MM.1S (cell line): Measurements from ENCODE around the gene HMCES.
"Not testable (repeated sequence)": the region's sequence is repeated elsewhere in the genome, so short reads cannot be mapped to it uniquely, and the experiment has no call there.

Source experiments
- DNase-seq: peaks from one replicate; pipeline ENCODE4 v3.0.0-alpha.2; 2015
- H2AFZ ChIP-seq: fragments of 300-600 bp; sonication (generic); 2 replicates; pipeline ENCODE4 v1.6.0; 2016; ENCODE audit warnings: antibody characterized with exemption, low read length
- H3F3A ChIP-seq: fragments of 300-600 bp; sonication (generic); 2 replicates; pipeline ENCODE4 v1.6.1; 2016; ENCODE audit warnings: mild to moderate bottlenecking, antibody characterized with exemption, low read length, moderate library complexity, mixed read lengths; ENCODE audit not compliant: insufficient read depth
- H3K27ac ChIP-seq: fragments of 300-600 bp; sonication (generic); 2 replicates; pipeline ENCODE4 v1.5.1; 2016; ENCODE audit warnings: mild to moderate bottlenecking, low read length
- H3K27me3 ChIP-seq: fragments of 300-600 bp; sonication (generic); replicated peaks from 2 replicates; pipeline ENCODE4 v1.6.0; 2016; ENCODE audit warnings: low read length; ENCODE audit not compliant: insufficient read depth
- H3K36me3 ChIP-seq: fragments of 300-600 bp; sonication (generic); replicated peaks from 2 replicates; pipeline ENCODE4 v1.6.1; 2016; ENCODE audit warnings: mild to moderate bottlenecking, low read length, mixed read lengths; ENCODE audit not compliant: insufficient read depth
- H3K4me1 ChIP-seq: fragments of 300-600 bp; sonication (generic); 2 replicates; pipeline ENCODE4 v1.6.1; 2016; ENCODE audit warnings: low read length, mixed read lengths
- H3K4me2 ChIP-seq: fragments of 300-600 bp; sonication (generic); 2 replicates; pipeline ENCODE4 v1.6.0; 2016; ENCODE audit warnings: low read depth, low read length
- H3K4me3 ChIP-seq: fragments of 300-600 bp; sonication (generic); 2 replicates; pipeline ENCODE4 v1.5.1; 2016; ENCODE audit warnings: low read length, mixed read lengths
- H3K79me2 ChIP-seq: fragments of 300-600 bp; sonication (generic); 2 replicates; pipeline ENCODE4 v1.6.1; 2016; ENCODE audit warnings: mixed run types, low read length, mixed read lengths
- H3K9ac ChIP-seq: fragments of 300-600 bp; sonication (generic); 2 replicates; pipeline ENCODE4 v1.6.1; 2016; ENCODE audit warnings: low read length, mixed read lengths
- H3K9me2 ChIP-seq: fragments of 300-600 bp; sonication (generic); replicated peaks from 2 replicates; pipeline ENCODE4 v1.6.1; 2016; ENCODE audit warnings: mild to moderate bottlenecking, low read length, mixed read lengths; ENCODE audit not compliant: insufficient read depth
- H3K9me3 ChIP-seq: fragments of 300-600 bp; sonication (generic); replicated peaks from 2 replicates; pipeline ENCODE4 v1.6.1; 2016; ENCODE audit warnings: mild to moderate bottlenecking, low read length, mixed read lengths; ENCODE audit not compliant: insufficient read depth
- H4K20me1 ChIP-seq: fragments of 300-600 bp; sonication (generic); 2 replicates; pipeline ENCODE4 v1.6.1; 2016; ENCODE audit warnings: mild to moderate bottlenecking, low read length, moderate library complexity, mixed read lengths; ENCODE audit not compliant: insufficient read depth
- EZH2 ChIP-seq: fragments of 300-600 bp; sonication (generic); optimal IDR thresholded peaks from 2 replicates; pipeline ENCODE3; 2017; ENCODE audit warnings: low read depth, mild to moderate bottlenecking, antibody characterized with exemption, low read length, mixed read lengths
- EZH2phosphoT487 ChIP-seq: fragments of 300-600 bp; sonication (generic); IDR thresholded peaks from 2 replicates; pipeline ENCODE4 v1.6.1; 2018; ENCODE audit warnings: antibody characterized with exemption, low read length
- TF ChIP-seq, protein P1 (sequence below): fragments of 300-600 bp; sonication (generic); IDR thresholded peaks from 2 replicates; pipeline ENCODE4 v1.5.1; 2016; ENCODE audit warnings: antibody characterized with exemption, low read length, mixed read lengths

Gene HMCES

DNA sequence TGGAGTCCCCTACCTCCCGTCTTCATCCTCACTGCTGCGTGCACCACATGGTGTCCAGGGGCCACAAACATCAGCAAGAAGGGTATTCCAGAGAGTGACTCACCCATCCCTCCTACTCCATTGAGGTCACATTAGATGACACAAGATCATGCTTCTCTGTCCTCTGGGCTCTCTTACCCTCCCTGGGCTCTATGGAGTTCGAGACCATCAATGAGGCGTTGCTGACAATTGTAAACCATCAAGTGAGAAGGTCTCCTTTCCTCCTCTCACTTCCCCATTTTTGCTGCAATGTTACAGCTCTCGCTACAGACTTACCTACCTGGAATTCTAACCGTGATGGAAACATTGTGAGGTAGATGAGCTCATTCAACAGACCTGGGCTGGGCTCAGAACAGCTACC is 51.7 kb downstream of the HMCES start:
- Histone ChIP-seq H3K36me3 (no peaks in the 10 kb centered on the region), H3F3A (peaks cover 20% of the 10 kb centered on the region), H3K9me3 (no peaks in the 10 kb centered on the region), H3K27me3 (no peaks in the 10 kb centered on the region), H3K4me1 (peaks cover 17% of the 10 kb centered on the region), H3K4me3 (no peak overlapping the region), H3K27ac (no peak overlapping the region), H2AFZ (no peak overlapping the region), H4K20me1 (no peaks in the 10 kb centered on the region), H3K9me2 (no peaks in the 10 kb centered on the region), H3K79me2 (no peaks in the 10 kb centered on the region), H3K4me2 (no peak overlapping the region), H3K9ac (no peak overlapping the region)
- TF ChIP-seq, protein P1, sequence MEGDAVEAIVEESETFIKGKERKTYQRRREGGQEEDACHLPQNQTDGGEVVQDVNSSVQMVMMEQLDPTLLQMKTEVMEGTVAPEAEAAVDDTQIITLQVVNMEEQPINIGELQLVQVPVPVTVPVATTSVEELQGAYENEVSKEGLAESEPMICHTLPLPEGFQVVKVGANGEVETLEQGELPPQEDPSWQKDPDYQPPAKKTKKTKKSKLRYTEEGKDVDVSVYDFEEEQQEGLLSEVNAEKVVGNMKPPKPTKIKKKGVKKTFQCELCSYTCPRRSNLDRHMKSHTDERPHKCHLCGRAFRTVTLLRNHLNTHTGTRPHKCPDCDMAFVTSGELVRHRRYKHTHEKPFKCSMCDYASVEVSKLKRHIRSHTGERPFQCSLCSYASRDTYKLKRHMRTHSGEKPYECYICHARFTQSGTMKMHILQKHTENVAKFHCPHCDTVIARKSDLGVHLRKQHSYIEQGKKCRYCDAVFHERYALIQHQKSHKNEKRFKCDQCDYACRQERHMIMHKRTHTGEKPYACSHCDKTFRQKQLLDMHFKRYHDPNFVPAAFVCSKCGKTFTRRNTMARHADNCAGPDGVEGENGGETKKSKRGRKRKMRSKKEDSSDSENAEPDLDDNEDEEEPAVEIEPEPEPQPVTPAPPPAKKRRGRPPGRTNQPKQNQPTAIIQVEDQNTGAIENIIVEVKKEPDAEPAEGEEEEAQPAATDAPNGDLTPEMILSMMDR = no peak
- TF ChIP-seq EZH2phosphoT487 (no peak), EZH2 (no peak)
- no peak for DNase-seq

DNA sequence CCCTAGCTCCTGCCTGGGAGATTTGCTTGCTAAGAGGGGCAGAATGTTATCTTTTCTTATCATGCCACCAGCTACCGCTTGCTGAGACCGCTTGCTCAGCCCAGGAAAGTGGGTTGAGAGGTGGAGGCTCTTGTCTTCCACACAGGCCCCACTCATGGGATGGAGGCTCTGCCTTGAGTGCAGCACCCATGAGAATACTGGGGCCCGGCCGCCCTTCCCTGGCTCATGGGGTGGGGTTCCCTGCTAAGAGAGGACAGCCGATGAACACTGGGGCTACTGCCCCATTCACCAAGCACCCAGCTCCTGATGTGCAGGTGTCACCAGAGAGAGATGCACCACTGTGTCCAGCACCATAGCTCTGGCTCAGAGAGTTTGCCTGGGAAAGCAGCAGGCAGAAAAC is 55.2 kb downstream of the HMCES start:
- Histone ChIP-seq H3K4me1 (peaks cover 23% of the 10 kb centered on the region), H2AFZ (no peak overlapping the region)

DNA sequence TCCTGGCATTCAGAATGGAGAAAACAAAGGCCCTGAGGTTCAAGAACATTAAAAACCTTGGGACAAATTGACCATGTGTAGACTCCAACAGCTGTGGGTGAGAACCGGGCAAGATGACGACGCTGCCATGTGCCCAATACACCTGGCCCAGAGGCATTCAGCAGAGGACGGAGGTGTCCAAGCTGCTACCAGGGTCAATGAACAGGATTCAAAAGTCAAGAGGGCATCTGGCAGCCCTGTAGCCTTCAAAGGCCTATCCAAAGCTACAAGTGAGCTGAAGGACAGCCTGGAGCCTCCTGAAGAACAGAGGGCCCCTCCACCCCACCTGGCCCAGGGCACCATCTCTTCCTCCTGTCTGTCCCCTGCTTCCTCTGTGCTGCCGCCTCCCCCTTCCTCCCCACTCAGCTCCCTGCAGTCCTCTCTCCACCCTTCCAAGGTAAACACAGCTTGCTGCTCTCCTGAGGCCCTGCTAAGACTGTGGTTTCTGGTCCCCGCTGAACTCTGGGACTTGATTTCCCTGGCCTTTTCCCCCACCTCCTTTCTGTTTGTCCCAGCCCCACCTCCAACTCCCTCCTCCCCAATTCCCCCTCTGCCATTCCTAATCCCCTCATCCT is 57.5 kb downstream of the HMCES start:
- H3K4me1 ChIP-seq = peaks cover 13% of the 10 kb centered on the region
- H3K27ac ChIP-seq = no peak overlapping the region
- H3K79me2 ChIP-seq = no peaks in the 10 kb centered on the region
- H3K27me3 ChIP-seq = no peaks in the 10 kb centered on the region
- no peaks in the 10 kb centered on the region for H3K9me3 ChIP-seq
- H4K20me1 ChIP-seq = no peaks in the 10 kb centered on the region
- H3K9me2 ChIP-seq = no peaks in the 10 kb centered on the region
- H3K36me3 ChIP-seq = no peaks in the 10 kb centered on the region
- no peak overlapping the region for H3K9ac ChIP-seq
- H3K4me3 ChIP-seq = no peak overlapping the region
- H2AFZ ChIP-seq = no peak overlapping the region
- TF ChIP-seq EZH2phosphoT487 (no peak), EZH2 (no peak)
- TF ChIP-seq, protein P1 = no peak
- H3K4me2 ChIP-seq = peak overlapping the region; percentile 49; the same call in 1 of the 2 replicates
- no peak for DNase-seq
- H3F3A ChIP-seq = no peaks in the 10 kb centered on the region

More for the DNA sequence above, 55.2 kb downstream of the HMCES start:
- Histone ChIP-seq H3K27me3 (no peaks in the 10 kb centered on the region), H3K79me2 (no peaks in the 10 kb centered on the region), H3K9me2 (no peaks in the 10 kb centered on the region), H4K20me1 (no peaks in the 10 kb centered on the region), H3K4me2 (no peak overlapping the region), H3K9me3 (no peaks in the 10 kb centered on the region), H3K36me3 (no peaks in the 10 kb centered on the region), H3K4me3 (no peak overlapping the region), H3K27ac (no peak overlapping the region), H3F3A (peaks cover 4% of the 10 kb centered on the region; the same call in 1 of the 2 replicates), H3K9ac (no peak overlapping the region)
- no peak for TF ChIP-seq EZH2
- TF ChIP-seq, protein P1 = no peak
- TF ChIP-seq EZH2phosphoT487 = no peak
- DNase-seq = no peak

DNA sequence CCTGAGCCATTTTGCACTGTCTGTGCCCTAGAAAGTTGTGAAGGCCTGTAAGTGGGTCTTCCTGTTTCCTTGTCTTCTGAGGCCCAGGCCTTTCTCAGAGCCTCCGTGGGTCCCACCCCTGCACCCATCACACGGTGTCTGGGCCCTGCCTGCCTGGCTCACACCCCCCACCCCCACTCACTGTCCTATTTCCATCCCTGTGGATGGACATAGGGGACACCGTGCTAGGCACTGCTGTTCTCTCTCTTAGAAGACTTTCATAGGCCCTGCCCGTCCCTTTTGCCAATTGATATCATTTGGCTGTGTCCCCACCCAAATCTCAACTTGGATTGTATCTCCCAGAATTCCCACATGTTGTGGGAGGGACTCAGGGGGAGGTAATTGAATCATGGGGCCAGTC is 59.0 kb downstream of the HMCES start:
- H3K79me2 ChIP-seq, H3K27ac ChIP-seq, DNase-seq, H3K9me2 ChIP-seq, H2AFZ ChIP-seq, H4K20me1 ChIP-seq, H3K4me3 ChIP-seq, H3K4me2 ChIP-seq, H3K9me3 ChIP-seq, H3F3A ChIP-seq, H3K27me3 ChIP-seq, H3K9ac ChIP-seq, H3K36me3 ChIP-seq: not testable (repeated sequence)
- peaks cover 13% of the 10 kb centered on the region for H3K4me1 ChIP-seq

DNA sequence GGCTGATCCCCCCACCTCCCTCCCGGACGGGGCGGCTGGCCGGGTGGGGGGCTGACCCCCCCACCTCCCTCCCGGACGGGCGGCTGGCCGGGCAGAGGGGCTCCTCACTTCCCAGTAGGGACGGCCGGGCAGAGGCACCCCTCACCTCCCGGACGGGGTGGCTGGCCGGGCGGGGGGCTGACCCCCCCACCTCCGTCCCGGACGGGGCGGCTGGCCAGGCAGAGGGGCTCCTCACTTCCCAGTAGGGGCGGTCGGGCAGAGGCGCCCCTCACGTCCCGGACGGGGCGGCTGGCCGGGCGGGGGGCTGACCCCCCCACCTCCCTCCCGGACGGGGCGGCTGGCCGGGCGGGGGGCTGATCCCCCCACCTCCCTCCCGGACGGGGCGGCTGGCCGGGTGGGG is 60.5 kb downstream of the HMCES start:
- H3F3A ChIP-seq, H3K9me2 ChIP-seq, H3K27ac ChIP-seq, H3K9ac ChIP-seq, H2AFZ ChIP-seq, H3K4me3 ChIP-seq, H3K9me3 ChIP-seq, H3K27me3 ChIP-seq, H4K20me1 ChIP-seq, H3K79me2 ChIP-seq, H3K4me2 ChIP-seq, DNase-seq, H3K36me3 ChIP-seq: not testable (repeated sequence)
- H3K4me1 ChIP-seq = peaks cover 13% of the 10 kb centered on the region
